Uterus (tissue), 4 donors: ENCODE data around the gene DCLK2. TPM values are rescaled to one million over a fixed set of nuclear protein-coding genes. Genes with fewer than 3 reads are reported as not detected.

Source experiments
- DNase-seq, 2 donors: peaks; one replicate each; pipeline ENCODE4 v3.0.0-alpha.2; 2019 to 2020
- H3K27ac ChIP-seq, 2 donors: fragments of 200-600 bp; sonication (generic); 1 replicate in 1 of 2; 2 replicates in 1 of 2; pipeline ENCODE4 v1.5.1; 2016 to 2018
- H3K27me3 ChIP-seq, 2 donors: fragments of 200-600 bp; sonication (generic); one replicate each; pipeline ENCODE4 v1.5.1; 2018 to 2019; ENCODE audit warnings: control low read depth in 1 of 2
- H3K36me3 ChIP-seq, 2 donors: fragments of 200-600 bp; sonication (generic); one replicate each; pipeline ENCODE4 v1.5.1; 2019; ENCODE audit warnings: control low read depth in 1 of 2
- H3K4me1 ChIP-seq, 2 donors: fragments of 200-600 bp; sonication (generic); one replicate each; pipeline ENCODE4 v1.5.1; 2018 to 2019; ENCODE audit warnings: control low read depth in 1 of 2
- H3K4me3 ChIP-seq, 2 donors: fragments of 200-600 bp; sonication (generic); 1 replicate in 1 of 2; 2 replicates in 1 of 2; pipeline ENCODE4 v1.5.1; 2018 to 2019; ENCODE audit warnings: mild to moderate bottlenecking in 1 of 2
- H3K9me3 ChIP-seq, 2 donors: fragments of 200-600 bp; sonication (generic); one replicate each; pipeline ENCODE4 v1.5.1; 2019; ENCODE audit warnings: control low read depth in 1 of 2
- POLR2A ChIP-seq, 2 donors: fragments of 450-650 bp; IDR thresholded peaks; one replicate each; pipeline ENCODE4 v1.6.1; 2016; ENCODE audit warnings: antibody characterized with exemption in 2 of 2, mild to moderate bottlenecking in 1 of 2, moderate library complexity in 1 of 2
- intact Hi-C: fragments of 100-400 bp; cut with DNase I; formaldehyde crosslinking; loops from one replicate; pipeline ENCODE4 v1.15.1; 2023; ENCODE audit warnings: low total_unique reads
- total RNA-seq, 4 donors: library from RNA; depleted of rRNA in 3 of 4; stranded (reverse); fragments of >200 nt in 3 of 4; gene quantifications; one replicate each; pipeline versions ENCODE4 v1.1.0 to v1.2.4, GENCODE V29; 2014 to 2023
- TF ChIP-seq, protein P1 (sequence below), 4 experiments: fragments of 200-600 bp in 2 of 4; fragments of 450-650 bp in 2 of 4; sonication (generic) in 2 of 4; IDR thresholded peaks; one replicate each; pipeline ENCODE4 v1.5.1; 2016 to 2019; ENCODE audit warnings: antibody characterized with exemption in 4 of 4, mild to moderate bottlenecking in 2 of 4, moderate library complexity in 1 of 4
- donor health status: DM: yes; HTN: yes; CAD: no.

DCLK2 gene
- total RNA-seq, 4 donors from 2014 or later, result 0.29 to 27.5 (median 10.1) TPM

DNA sequence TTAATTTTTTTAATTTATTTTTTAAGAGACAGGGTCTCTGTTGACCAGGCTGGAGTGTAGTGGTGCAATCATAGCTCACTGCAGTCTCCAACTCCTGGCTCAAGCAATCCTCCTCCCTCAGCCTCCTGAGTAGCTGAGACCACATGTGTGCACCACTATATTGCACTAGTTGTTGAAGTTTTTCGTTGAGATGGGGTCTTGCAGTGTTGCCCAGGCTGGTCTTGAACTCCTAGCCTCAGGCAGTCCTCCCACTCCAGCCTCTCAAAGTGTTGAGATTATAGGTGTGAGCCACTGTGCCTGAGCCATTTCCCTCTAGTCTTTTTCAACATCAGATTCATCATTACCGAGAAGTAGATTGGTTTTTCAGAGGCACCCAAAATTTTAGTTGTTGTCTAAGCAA is 165.7 kb downstream of the DCLK2 start:
- Histone ChIP-seq H3K9me3 (no peaks in the 10 kb centered on the region), H3K4me3 (no peak overlapping the region), H3K27me3 (no peaks in the 10 kb centered on the region), H3K27ac (no peak overlapping the region), H3K36me3 (no peaks in the 10 kb centered on the region), H3K4me1 (no peaks in the 10 kb centered on the region)
- DNase-seq, result no peak
- intact Hi-C loops, result loop anchor here (10.0 kb wide), 1 partner anchor 239 kb away; no protein-coding TSS in a partner anchor
- no peak for TF ChIP-seq POLR2A (IDR thresholded peaks at IDR 0.05)
- TF ChIP-seq, protein P1, sequence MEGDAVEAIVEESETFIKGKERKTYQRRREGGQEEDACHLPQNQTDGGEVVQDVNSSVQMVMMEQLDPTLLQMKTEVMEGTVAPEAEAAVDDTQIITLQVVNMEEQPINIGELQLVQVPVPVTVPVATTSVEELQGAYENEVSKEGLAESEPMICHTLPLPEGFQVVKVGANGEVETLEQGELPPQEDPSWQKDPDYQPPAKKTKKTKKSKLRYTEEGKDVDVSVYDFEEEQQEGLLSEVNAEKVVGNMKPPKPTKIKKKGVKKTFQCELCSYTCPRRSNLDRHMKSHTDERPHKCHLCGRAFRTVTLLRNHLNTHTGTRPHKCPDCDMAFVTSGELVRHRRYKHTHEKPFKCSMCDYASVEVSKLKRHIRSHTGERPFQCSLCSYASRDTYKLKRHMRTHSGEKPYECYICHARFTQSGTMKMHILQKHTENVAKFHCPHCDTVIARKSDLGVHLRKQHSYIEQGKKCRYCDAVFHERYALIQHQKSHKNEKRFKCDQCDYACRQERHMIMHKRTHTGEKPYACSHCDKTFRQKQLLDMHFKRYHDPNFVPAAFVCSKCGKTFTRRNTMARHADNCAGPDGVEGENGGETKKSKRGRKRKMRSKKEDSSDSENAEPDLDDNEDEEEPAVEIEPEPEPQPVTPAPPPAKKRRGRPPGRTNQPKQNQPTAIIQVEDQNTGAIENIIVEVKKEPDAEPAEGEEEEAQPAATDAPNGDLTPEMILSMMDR (IDR thresholded peaks at IDR 0.05), result no peak

DNA sequence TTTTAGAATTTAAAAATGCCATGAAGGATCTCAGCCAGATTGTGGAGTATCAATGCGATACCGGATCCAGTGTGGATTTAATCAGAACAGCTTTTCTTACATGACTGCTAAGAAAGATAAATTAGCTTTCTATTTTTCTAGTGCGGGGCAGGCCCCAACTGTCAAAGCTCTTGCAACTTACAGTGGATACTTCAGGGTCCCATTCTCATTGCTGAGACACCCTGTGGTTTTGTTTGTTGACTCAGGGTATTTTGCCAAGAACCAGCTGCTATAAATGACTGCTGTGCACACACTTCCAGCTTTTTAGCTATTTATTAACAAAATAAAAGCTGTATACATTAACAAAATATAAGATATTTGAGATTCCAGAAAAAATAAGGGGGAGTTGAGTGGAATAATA is 166.4 kb downstream of the DCLK2 start:
- Histone ChIP-seq H3K9me3 (no peaks in the 10 kb centered on the region), H3K27ac (no peak overlapping the region), H3K27me3 (no peaks in the 10 kb centered on the region), H3K4me3 (no peak overlapping the region), H3K36me3 (no peaks in the 10 kb centered on the region), H3K4me1 (no peaks in the 10 kb centered on the region)
- no peak for TF ChIP-seq POLR2A (IDR thresholded peaks at IDR 0.05)
- TF ChIP-seq, protein P1 (IDR thresholded peaks at IDR 0.05), result no peak
- intact Hi-C loops, result loop anchor here (10.0 kb wide), 1 partner anchor 240 kb away; no protein-coding TSS in a partner anchor
- DNase-seq, result no peak

DNA sequence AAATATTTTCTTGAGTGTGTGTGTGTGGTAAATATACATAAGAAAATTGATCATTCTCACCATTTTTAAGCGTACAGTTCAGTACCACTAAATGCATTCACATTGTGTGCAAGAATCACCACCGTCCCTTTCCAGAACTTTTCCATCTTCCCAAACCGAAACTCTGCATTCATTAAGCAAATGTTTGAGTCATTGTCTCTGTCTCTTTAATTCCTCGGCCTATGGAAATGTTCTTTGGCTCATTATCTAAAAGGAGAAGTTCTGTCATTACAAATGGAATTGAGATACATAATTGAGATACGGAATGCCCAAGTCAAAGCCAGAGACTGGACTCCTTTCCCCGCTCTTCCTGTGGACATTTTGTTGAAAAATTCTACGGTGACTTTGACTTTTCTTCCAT is 168.9 kb downstream of the DCLK2 start:
- Histone ChIP-seq H3K27ac (no peak overlapping the region), H3K36me3 (no peaks in the 10 kb centered on the region), H3K27me3 (no peaks in the 10 kb centered on the region), H3K4me3 (no peak overlapping the region), H3K9me3 (no peaks in the 10 kb centered on the region), H3K4me1 (no peaks in the 10 kb centered on the region)
- DNase-seq, result no peak
- intact Hi-C loops, result loop anchor here (10.0 kb wide), 1 partner anchor 242 kb away; no protein-coding TSS in a partner anchor
- no peak for TF ChIP-seq POLR2A (IDR thresholded peaks at IDR 0.05)
- TF ChIP-seq, protein P1 (IDR thresholded peaks at IDR 0.05), result no peak

DNA sequence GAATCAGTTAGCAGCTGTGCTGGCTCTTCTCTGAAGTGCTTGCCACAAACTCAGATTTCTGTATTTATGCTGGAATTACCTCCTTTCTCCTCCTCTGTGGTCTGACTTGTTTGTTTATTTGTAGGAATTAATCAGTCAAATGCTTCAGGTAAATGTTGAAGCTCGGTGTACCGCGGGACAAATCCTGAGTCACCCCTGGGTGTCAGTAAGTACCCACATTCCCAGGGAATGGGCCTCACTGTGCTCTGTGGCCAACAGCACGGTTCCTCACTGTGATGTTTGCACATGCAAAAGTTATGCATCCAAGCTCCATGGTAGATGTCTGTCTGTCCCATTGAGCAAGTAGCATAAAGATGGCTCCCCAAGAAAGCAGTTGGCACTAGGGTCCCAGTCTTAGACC is 169.9 kb downstream of the DCLK2 start:
- Histone ChIP-seq H3K9me3 (no peaks in the 10 kb centered on the region), H3K27me3 (no peaks in the 10 kb centered on the region), H3K4me1 (no peaks in the 10 kb centered on the region), H3K27ac (no peak overlapping the region), H3K36me3 (no peaks in the 10 kb centered on the region), H3K4me3 (no peak overlapping the region)
- TF ChIP-seq, protein P1 (IDR thresholded peaks at IDR 0.05), result no peak
- TF ChIP-seq POLR2A (IDR thresholded peaks at IDR 0.05), result no peak
- intact Hi-C loops, result loop anchor here (10.0 kb wide), 1 partner anchor 243 kb away; no protein-coding TSS in a partner anchor
- DNase-seq, result no peak

- H3K27me3 ChIP-seq, result no peaks in the 10 kb centered on the region
- intact Hi-C loops, result no loop called here
- no peaks in the 10 kb centered on the region for H3K36me3 ChIP-seq
- no peak overlapping the region for H3K4me3 ChIP-seq
- no peak for DNase-seq
- H3K4me1 ChIP-seq, result no peaks in the 10 kb centered on the region
- H3K27ac ChIP-seq, result no peak overlapping the region
- TF ChIP-seq POLR2A (IDR thresholded peaks at IDR 0.05), result no peak
- TF ChIP-seq, protein P1 (IDR thresholded peaks at IDR 0.05), result no peak
- H3K9me3 ChIP-seq, result no peaks in the 10 kb centered on the region
Measured at GRCh38 chr4:150250293-150250997, 172.2 kb downstream of the DCLK2 start.
